Hindlimb muscle (tissue), 1 donor: Measurements from ENCODE around the gene COPZ2. TPM values are rescaled to one million over a fixed set of nuclear protein-coding genes. Genes with fewer than 3 reads are reported as not detected.
"Not testable (repeated sequence)": the region's sequence is repeated elsewhere in the genome, so short reads cannot be mapped to it uniquely, and the experiment has no call there.

ENCODE experiments used
- DNase-seq: peaks from one replicate; pipeline ENCODE4 v3.0.0-alpha.2; 2013
- polyA plus RNA-seq: library from polyadenylated mRNA; unstranded; fragments of 120-200 nt; gene quantifications from one replicate; pipeline ENCODE4 v1.2.1, GENCODE V29; 2013; ENCODE audit not compliant: insufficient read length

Gene COPZ2
- polyA plus RNA-seq, 1 donor: 39.1 TPM

- DNase-seq: no peak
Measured at GRCh38 chr17:48055531-48056245, 18.1 kb upstream of the COPZ2 start.

GRCh38 chr17:48054238-48055185 lies 16.9 kb upstream of the COPZ2 start:
- DNase-seq: peak; percentile 71

GRCh38 chr17:48053758-48054237 lies 16.2 kb upstream of the COPZ2 start:
- DNase-seq: no peak

GRCh38 chr17:48052956-48053757 lies 15.6 kb upstream of the COPZ2 start:
- no peak for DNase-seq

GRCh38 chr17:48051706-48052486 lies 14.3 kb upstream of the COPZ2 start:
- DNase-seq: peak; percentile 76

GRCh38 chr17:48051283-48051682 lies 13.7 kb upstream of the COPZ2 start:
- no peak for DNase-seq

- DNase-seq: peak; percentile 81
Measured at GRCh38 chr17:48048384-48049126, 11.0 kb upstream of the COPZ2 start.

GRCh38 chr17:48047741-48048383 lies 10.3 kb upstream of the COPZ2 start, which contains the start of gene NFE2L1:
TSS of gene NFE2L1 (plus strand) at chr17:48048359. CDS start at chr17:48051119, 2,760 bp downstream.
- DNase-seq: peak; percentile 99

- no peak for DNase-seq
Measured at GRCh38 chr17:48047113-48047740, 9.6 kb upstream of the COPZ2 start.

GRCh38 chr17:48046296-48046695 lies 8.7 kb upstream of the COPZ2 start:
- no peak for DNase-seq

GRCh38 chr17:48045316-48046001 lies 7.9 kb upstream of the COPZ2 start:
- DNase-seq: peak; percentile 55

- no peak for DNase-seq
Measured at GRCh38 chr17:48044851-48045250, 7.3 kb upstream of the COPZ2 start.

- no peak for DNase-seq
Measured at GRCh38 chr17:48043176-48043575, 5.6 kb upstream of the COPZ2 start.

- no peak for DNase-seq
Measured at GRCh38 chr17:48038687-48039086, 1.1 kb upstream of the COPZ2 start.

- no peak for DNase-seq
Measured at GRCh38 chr17:48037838-48038323, 284 bp upstream of the COPZ2 start.

GRCh38 chr17:48036693-48037035 lies 933 bp downstream of the COPZ2 start:
- DNase-seq: no peak

GRCh38 chr17:48034734-48035133 lies 2.9 kb downstream of the COPZ2 start:
- DNase-seq: not testable (repeated sequence)

GRCh38 chr17:48031966-48032365 lies 5.6 kb downstream of the COPZ2 start:
- no peak for DNase-seq

GRCh38 chr17:48030531-48030930 lies 7.1 kb downstream of the COPZ2 start:
- DNase-seq: no peak
